Measurements from ENCODE around the gene GLUL.
A peak's percentile ranks its signal among the peaks of the same experiment; 100 is the strongest.
"Not testable (repeated sequence)": the region's sequence is repeated elsewhere in the genome, so short reads cannot be mapped to it uniquely, and the experiment has no call there.

GLUL gene

GRCh38 chr1:182394055-182394775 lies 2.6 kb upstream of the GLUL start:
- ATAC-seq, result no peak

DNA sequence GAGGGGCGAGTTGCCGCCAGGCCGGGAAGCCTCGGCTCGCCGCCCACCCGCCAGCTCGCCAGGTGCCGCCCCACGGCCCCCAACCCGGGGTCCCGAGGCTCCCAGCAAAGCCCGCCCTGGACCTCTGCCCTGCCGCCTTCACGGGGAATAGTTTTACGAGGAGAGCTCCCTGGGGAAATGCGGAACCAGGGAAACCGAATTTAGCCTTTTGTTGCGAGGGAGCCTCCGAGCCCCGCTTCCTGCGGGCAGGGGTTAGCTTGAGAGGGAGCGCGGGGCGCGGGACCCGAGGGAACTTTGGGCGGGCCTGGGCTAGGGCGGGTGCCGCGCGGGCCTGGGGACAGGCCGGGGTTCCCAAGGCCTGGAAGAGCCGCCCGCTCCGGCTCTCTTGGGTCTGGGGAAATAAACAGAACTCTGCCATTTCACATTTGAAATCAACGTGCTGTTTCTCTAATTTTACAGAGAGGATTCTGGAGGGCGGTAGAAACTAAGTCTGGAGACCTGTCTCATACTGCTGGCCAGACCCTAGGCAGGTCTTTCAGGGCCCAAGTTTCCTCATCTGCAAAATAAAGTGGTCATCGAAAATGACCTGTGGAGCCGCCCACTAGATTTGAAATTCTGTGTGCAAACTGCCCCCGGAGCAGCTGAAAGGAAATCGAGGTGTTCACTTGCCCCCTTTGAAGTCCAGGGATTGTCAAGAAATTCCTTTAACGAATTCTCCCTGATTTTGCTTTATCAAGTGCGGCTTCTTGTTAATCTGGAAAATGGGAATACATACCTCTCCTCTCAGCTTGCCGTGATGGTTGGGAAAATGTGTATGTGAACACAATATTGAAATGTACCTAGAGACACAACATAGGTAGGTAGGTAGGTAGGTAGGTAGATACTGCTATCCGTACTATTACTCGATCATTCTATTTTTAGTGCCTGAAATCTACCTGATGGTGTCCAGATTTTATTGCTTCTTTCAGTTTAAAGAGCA lies 749 bp upstream of the GLUL start:
- ATAC-seq, result no peak

DNA sequence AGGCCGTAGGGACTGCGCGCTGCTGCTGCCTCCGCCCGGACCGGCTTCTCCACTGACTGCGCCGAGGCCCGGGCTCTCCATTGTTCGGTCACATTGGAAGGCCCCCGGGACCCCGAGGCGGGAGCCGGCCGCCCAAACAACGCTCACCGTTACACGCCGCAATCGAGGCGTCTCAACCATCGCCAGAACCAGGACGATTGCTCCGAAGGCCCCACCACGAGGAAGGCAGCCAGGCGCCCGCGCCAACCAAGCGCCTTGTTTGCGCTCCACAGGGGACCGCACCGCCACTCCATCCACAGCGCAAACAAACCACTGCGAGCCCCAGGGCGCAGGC lies 595 bp downstream of the GLUL start:
- peak in 1 of 2 donors; percentile 7 for ATAC-seq

- ATAC-seq, result no peak
These were observed 2.0 kb downstream of the GLUL start for GRCh38 chr1:182389619-182390047.

GRCh38 chr1:182388392-182389134 lies 3.0 kb downstream of the GLUL start:
- ATAC-seq, result no peak

DNA sequence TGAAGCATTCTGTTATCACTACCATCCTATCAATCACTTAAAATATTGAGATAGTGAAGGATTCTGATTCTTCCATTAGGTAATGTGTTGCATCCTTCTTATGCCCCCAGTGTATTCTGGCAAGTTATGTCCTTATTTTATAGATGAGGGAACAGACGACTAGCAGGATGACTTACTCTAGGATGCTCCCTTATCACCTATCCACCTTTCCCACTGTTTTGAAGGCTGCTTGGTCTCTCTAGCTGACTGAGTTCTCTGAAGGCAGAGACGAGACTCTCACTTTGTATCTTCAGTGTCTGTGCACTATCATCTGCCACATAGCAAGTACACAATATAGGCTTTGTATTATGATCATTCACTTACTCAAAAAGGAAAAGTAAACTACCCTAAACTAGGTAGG lies 4.0 kb downstream of the GLUL start:
- ATAC-seq, result no peak

DNA sequence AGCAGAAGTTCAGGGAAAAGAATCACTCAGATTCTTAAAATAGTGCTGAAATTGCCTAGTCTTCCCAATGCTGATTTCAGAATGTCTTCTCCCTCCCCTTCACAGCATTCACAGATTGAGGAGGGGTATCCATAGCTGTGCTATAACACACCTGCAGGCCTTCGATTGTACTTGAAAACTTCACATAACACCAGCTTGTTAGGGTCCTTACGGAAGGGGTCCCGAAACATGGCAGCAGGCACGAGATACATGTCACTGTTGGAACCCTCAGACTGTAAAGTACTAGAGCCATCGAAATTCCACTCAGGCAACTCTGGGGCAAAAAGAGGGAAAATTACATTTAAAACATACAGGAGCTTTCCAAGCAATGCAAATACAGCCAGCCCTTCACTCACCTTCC lies 4.6 kb downstream of the GLUL start:
- ATAC-seq, result no peak

DNA sequence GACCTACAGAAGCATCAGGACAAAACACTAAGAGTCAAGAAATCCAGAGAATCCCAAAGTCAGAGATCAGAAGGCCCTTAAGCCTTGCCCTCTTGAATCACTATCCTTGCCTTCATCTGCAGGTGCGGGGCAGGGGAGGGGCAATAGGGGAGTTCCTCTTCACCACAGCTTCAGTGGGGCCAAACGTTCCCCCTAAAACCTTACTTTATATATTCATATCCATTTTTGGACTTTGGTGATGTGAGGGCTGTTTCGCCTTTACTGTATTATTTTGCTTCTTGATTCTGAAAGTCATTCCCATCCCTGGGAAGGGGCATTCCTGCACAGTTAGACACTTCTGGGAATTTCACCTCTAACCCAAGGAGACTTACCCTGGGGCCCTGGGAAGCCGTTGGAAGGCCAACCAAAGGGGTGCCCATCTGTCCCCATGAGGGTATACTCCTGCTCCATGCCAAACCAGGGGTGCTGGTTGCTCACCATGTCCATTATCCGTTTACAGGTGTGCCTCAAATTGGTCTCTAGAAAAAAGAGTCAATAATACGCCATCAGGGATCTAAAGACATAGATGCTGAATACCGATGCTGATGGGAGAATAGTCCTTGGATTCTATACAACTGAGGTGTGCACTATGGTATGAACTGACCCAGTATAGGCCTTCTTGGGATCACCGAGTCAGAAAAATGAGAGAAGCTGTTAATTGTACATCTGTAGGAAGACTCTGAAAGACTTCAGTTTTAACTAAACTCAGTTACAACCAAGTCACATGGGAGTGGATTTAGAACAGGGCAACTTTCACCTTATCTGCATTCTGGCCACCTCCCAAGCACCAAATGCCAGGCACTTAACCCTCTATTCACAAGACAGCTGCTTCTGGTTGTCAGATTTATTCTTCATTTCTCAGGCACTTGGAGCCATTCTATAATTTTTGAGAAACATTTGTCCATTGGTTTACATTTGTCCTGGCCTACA lies 5.4 kb downstream of the GLUL start:
- no peak for ATAC-seq

DNA sequence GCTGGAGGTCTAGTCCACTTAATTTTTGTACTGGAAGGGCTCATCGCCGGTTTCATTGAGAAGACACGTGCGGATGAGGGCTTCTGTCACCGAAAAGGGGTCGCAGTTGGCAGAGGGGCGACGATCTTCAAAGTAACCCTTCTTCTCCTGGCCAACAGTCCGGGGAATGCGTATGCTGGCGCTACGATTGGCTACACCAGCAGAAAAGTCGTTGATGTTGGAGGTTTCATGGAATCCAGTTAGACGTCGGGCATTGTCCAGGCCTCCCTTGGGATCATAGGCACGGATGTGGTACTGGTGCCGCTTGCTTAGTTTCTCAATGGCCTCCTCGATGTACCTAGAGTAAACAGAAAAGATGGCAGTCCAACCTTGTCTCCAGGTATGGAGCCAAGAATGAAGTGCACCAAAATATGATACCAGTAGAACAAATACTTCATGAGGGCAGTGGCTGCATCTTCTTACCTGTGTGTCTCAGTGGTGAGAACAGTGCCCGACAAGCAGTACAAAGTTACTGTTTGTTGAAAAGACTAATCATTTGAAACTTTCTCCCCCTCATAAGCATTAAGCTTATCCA lies 7.1 kb downstream of the GLUL start:
- ATAC-seq, result no peak

- no peak for ATAC-seq
These were observed 7.7 kb downstream of the GLUL start for GRCh38 chr1:182383934-182384333.

- ATAC-seq, result no peak
These were observed 8.4 kb downstream of the GLUL start for GRCh38 chr1:182383037-182383661.

- ATAC-seq, result no peak
These were observed 9.4 kb downstream of the GLUL start for GRCh38 chr1:182381962-182382819.

GRCh38 chr1:182380199-182380598 lies 11.4 kb downstream of the GLUL start:
- ATAC-seq, result no peak

- ATAC-seq, result not testable (repeated sequence)
These were observed 11.8 kb downstream of the GLUL start for GRCh38 chr1:182379781-182380180.

- no peak for ATAC-seq
These were observed 14.5 kb downstream of the GLUL start for GRCh38 chr1:182376936-182377574.

DNA sequence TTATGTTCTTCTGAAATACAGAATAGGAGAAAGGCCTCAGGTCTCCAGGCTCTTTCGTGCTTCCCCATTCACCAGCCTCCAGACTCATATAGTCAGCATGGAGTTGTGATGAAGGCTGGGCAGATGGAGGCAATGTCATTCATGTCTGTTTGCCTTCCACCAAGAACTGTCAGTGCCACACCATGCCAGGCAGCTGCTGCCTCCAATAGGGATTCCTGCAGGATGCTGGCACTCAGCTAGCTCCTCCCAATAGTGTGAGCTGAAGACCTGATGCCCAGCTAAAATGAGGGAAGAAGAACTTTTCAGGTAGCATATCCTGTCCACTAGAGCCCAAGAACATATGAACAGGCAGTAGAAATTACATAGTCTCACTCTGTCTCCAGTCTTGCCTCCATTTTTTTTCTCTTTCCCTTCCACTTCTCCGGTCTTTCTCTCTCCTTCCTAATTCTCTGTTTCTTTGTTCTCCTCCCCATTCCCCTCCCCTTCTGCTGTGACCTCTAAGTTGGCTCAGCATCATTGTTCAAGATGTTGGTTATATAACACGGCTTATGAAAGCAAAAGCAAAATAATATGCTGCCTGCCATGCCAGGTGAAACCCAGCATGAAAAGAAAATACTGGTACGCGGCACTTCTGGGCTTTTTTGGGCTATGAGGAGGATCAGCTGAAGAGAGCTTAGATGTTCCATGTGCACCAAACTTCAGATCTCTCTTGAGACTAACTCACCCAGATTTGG lies 17.3 kb downstream of the GLUL start:
- no peak for ATAC-seq

DNA sequence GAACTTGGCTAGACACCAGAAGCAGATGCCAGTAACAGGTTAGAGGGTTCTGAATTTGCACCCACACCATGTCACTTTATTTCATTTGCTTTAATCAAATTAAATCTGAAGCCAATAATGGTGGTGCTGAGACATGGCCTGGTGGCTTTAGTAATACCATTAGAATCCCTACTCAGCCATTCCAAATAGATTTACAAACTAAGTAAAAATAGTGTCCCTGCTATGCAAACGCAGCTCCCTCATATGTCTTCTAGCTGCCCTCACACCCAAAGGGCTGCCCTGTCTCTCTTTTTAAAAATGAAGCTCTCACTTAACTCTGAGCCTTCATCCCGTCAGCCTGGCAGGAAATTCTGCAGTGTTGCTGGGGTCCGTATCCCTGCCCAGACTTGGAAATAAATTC lies 21.1 kb downstream of the GLUL start:
- ATAC-seq, result no peak

DNA sequence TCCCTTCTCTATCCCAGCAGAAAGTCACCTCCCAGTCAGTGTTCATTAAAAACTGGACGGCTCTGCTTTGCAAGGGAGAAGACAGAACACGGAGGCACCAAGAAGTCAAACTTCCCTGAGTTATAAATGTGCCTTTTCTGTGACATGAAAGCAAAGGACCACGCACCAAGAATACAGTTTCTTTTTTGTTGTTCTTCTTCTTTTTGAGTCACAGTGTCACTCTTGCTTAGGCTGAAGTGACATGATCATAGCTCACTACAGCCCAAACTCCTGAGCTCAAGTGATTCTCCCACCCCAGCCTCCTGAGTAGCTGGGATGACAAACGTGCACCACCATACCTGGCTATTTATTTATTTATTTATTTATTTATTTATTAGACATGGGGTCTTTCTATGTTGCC lies 22.7 kb downstream of the GLUL start:
- ATAC-seq, result no peak

DNA sequence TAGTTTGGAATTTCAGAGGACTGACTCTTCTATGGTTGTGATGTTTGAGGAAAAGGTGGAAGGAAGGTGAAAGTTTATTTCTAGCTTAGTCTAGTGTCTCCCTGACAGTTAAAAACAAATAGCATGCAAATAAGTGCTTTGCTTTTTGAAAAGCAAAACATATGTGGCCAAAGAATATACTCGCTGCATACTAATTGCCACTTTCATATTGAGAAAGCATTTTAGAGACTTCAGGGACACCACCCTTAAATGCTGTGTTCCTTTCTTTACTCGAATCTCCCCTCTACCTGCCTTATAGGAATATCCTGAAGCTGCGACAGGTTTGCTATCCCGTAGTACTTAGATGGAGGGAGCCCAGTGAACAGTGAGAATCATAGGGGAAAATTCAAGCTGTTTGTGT lies 23.2 kb downstream of the GLUL start:
- no peak for ATAC-seq
